ENCODE data around the gene PRDM12. TPM values are rescaled to one million over a fixed set of nuclear protein-coding genes. Genes with fewer than 3 reads are reported as not detected.

PRDM12 gene
- total and polyA plus RNA-seq, 2 of the 8 experiments (the other 6 are each of a cell fraction or from before 2014, with no cell fraction given): 0.14 to 0.22 TPM

DNA sequence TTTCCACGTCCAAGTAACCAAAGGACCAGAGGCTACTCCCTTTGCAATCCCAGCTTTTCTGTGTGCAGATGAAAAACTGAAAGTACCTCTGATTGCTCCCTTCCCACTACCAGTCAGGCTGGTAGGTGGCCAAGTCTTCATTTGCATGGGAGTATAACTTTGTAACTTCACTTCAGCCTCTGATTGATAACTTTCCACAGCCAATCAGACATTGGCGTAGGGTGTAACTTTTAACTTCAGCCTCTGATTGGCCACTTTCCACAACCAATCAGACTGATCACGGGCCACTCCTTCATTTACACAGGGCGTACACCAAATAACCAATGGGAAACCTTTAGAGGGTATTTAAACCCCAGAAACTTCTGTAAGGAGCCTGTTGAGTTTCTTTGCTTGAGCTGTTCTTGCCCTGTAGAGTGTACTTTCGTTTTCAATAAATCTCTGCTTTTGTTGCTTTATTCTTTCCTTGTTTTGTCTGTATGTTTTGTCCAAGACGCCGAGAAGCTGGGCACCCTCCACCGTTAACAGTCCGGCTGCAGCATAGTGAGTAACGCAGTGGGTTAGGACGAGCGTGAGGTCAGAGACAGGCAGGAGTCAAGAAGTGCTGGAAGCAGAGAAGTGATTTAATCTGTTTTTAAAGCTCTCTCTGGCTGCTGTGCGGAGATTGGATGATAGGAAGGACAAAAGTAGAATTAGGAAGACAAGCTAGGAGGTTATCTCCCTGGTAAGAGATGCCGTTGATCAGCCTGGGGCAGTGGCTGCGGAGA is 25.7 kb downstream of the PRDM12 start (continued):
- TF ChIP-seq EP300 (IDR thresholded peaks at IDR 0.05; ENCODE audit: borderline replicate concordance in 1 of 2, low read depth in 2 of 2, low read length in 2 of 2): no peak
- no peak for TF ChIP-seq NRF1 (IDR thresholded peaks at IDR 0.05; ENCODE audit: low read depth, low read length)
- no peak for TF ChIP-seq JUND (IDR thresholded peaks at IDR 0.05; ENCODE audit: low read length)
- no peak for TF ChIP-seq CREB1 (IDR thresholded peaks at IDR 0.05)
- peak; percentile 92 for TF ChIP-seq SP1 (IDR thresholded peaks at IDR 0.05; ENCODE audit: low read depth, low read length)
- TF ChIP-seq RAD21 (IDR thresholded peaks at IDR 0.05 in 1 of 2, conservative IDR thresholded peaks at IDR 0.05 in 1 of 2; ENCODE audit: low read depth in 2 of 2, low read length in 2 of 2): no peak
- TF ChIP-seq CHD1 (IDR thresholded peaks at IDR 0.05; ENCODE audit: low read depth, low read length): no peak
- TF ChIP-seq SIRT6 (IDR thresholded peaks at IDR 0.05; ENCODE audit: low read length): no peak
- TF ChIP-seq HDAC2 (IDR thresholded peaks at IDR 0.05; ENCODE audit: borderline replicate concordance in 1 of 2, low read depth in 2 of 2, low read length in 2 of 2): no peak
- TF ChIP-seq POLR2A (IDR thresholded peaks at IDR 0.05; ENCODE audit: control extremely low read depth in 1 of 2, low read depth in 2 of 2, low read length in 2 of 2): peak in 1 of 2 experiments; percentile 66; a peak in 2 of 3 replicates
- no peak for TF ChIP-seq SAP30 (IDR thresholded peaks at IDR 0.05; ENCODE audit: insufficient read depth, insufficient replicate concordance, low read length)
- TF ChIP-seq TAF1 (IDR thresholded peaks at IDR 0.05; ENCODE audit: low read depth, low read length): peak; percentile 62
- TF ChIP-seq MAFK (IDR thresholded peaks at IDR 0.05; ENCODE audit: low read depth, low read length): no peak
- no peak for TF ChIP-seq KDM4A (IDR thresholded peaks at IDR 0.05; ENCODE audit: low read depth, low read length, severe bottlenecking)
- TF ChIP-seq NANOG (IDR thresholded peaks at IDR 0.05; ENCODE audit: insufficient read depth, low read depth, low read length, poor library complexity, severe bottlenecking): no peak
- TF ChIP-seq POLR2AphosphoS5 (IDR thresholded peaks at IDR 0.05; ENCODE audit: low read depth, low read length): no peak
- TF ChIP-seq CHD2 (IDR thresholded peaks at IDR 0.05; ENCODE audit: low read length): peak; percentile 70
